Hepatocyte (in vitro differentiated cells): ENCODE measurements around the gene MTF2. TPM values are rescaled to one million over a fixed set of nuclear protein-coding genes. Genes with fewer than 3 reads are reported as not detected.

Source experiments
- DNase-seq: peaks from one replicate; pipeline ENCODE4 v3.0.0-alpha.2; 2016; ENCODE audit warnings: low spot score
- H2AFZ ChIP-seq: fragments of 200-600 bp; sonication (generic); 2 replicates; pipeline ENCODE4 v1.6.0; 2016; ENCODE audit warnings: antibody characterized with exemption, mild to moderate bottlenecking
- H3K27ac ChIP-seq: fragments of 200-600 bp; sonication (generic); 2 replicates; pipeline ENCODE4 v1.5.1; 2016; ENCODE audit warnings: mild to moderate bottlenecking
- H3K27me3 ChIP-seq: fragments of 200-600 bp; sonication (generic); 2 replicates; pipeline ENCODE4 v1.6.1; 2016
- H3K36me3 ChIP-seq: fragments of 200-600 bp; sonication (generic); replicated peaks from 2 replicates; pipeline ENCODE4 v1.5.1; 2016; ENCODE audit warnings: low read depth; ENCODE audit not compliant: insufficient read depth
- H3K4me1 ChIP-seq: fragments of 200-600 bp; sonication (generic); 2 replicates; pipeline ENCODE4 v1.5.1; 2016; ENCODE audit warnings: mild to moderate bottlenecking, moderate library complexity; ENCODE audit not compliant: insufficient read depth
- H3K4me2 ChIP-seq: fragments of 200-600 bp; sonication (generic); 2 replicates; pipeline ENCODE4 v1.6.0; 2016
- H3K4me3 ChIP-seq: fragments of 200-600 bp; sonication (generic); 2 replicates; pipeline ENCODE4 v1.5.1; 2016; ENCODE audit warnings: mild to moderate bottlenecking
- H3K79me2 ChIP-seq: fragments of 200-600 bp; sonication (generic); 2 replicates; pipeline ENCODE4 v1.6.0; 2017; ENCODE audit warnings: mild to moderate bottlenecking
- H3K9me2 ChIP-seq: fragments of 200-600 bp; sonication (generic); replicated peaks from 2 replicates; pipeline ENCODE4 v1.6.0; 2017; ENCODE audit warnings: mild to moderate bottlenecking; ENCODE audit not compliant: insufficient read depth
- H3K9me3 ChIP-seq: fragments of 200-600 bp; sonication (generic); 2 replicates; pipeline ENCODE4 v1.5.1; 2016; ENCODE audit warnings: low read depth, mild to moderate bottlenecking
- H4K20me1 ChIP-seq: fragments of 200-600 bp; sonication (generic); 2 replicates; pipeline ENCODE4 v1.6.0; 2016; ENCODE audit warnings: mild to moderate bottlenecking; ENCODE audit not compliant: insufficient read depth, poor library complexity, severe bottlenecking
- EZH2 ChIP-seq: fragments of 200-600 bp; sonication (generic); IDR thresholded peaks from 2 replicates; pipeline ENCODE4 v1.6.1; 2016; ENCODE audit warnings: antibody characterized with exemption, mild to moderate bottlenecking, borderline replicate concordance
- EZH2phosphoT487 ChIP-seq: fragments of 200-600 bp; sonication (generic); IDR thresholded peaks from one replicate; pipeline ENCODE4 v1.6.1; 2018; ENCODE audit warnings: antibody characterized with exemption, mild to moderate bottlenecking, low read depth, moderate library complexity; ENCODE audit not compliant: unreplicated experiment, severe bottlenecking
- WGBS: methylation state at CpG from one replicate; pipeline ENCODE4 v1.1.6; 2016; ENCODE audit warnings: low lambda C conversion rate; ENCODE audit errors: missing lambda C conversion rate; 5-methylcytosine and 5-hydroxymethylcytosine counted together
- polyA plus RNA-seq: library from polyadenylated mRNA; unstranded; fragments of >200 nt; fragmentation: Nextera tagmentation; extraction: Ambion mirVana; gene quantifications from 2 replicates; pipeline ENCODE4 v1.2.1, GENCODE V29; 2016
- total RNA-seq: library from RNA; depleted of rRNA; stranded (reverse); fragments of >200 nt; gene quantifications from 2 replicates; pipeline ENCODE4 v1.2.3, GENCODE V29; 2014
- TF ChIP-seq, protein P1 (sequence below): fragments of 200-600 bp; sonication (generic); IDR thresholded peaks from 2 replicates; pipeline ENCODE4 v1.5.1; 2016; ENCODE audit warnings: antibody characterized with exemption, mild to moderate bottlenecking; ENCODE audit not compliant: poor library complexity

The MTF2 gene
- total and polyA plus RNA-seq, 2 experiments from 2014 or later: 29.7 to 37.7 TPM

GRCh38 chr1:93129507-93130099 is 50.5 kb downstream of the MTF2 start:
- H2AFZ ChIP-seq: no peak overlapping the region
- no peaks in the 10 kb centered on the region for H4K20me1 ChIP-seq
- no peaks in the 10 kb centered on the region for H3K9me2 ChIP-seq
- H3K79me2 ChIP-seq: no peaks in the 10 kb centered on the region
- TF ChIP-seq EZH2phosphoT487: no peak
- TF ChIP-seq EZH2: no peak
- TF ChIP-seq, protein P1, sequence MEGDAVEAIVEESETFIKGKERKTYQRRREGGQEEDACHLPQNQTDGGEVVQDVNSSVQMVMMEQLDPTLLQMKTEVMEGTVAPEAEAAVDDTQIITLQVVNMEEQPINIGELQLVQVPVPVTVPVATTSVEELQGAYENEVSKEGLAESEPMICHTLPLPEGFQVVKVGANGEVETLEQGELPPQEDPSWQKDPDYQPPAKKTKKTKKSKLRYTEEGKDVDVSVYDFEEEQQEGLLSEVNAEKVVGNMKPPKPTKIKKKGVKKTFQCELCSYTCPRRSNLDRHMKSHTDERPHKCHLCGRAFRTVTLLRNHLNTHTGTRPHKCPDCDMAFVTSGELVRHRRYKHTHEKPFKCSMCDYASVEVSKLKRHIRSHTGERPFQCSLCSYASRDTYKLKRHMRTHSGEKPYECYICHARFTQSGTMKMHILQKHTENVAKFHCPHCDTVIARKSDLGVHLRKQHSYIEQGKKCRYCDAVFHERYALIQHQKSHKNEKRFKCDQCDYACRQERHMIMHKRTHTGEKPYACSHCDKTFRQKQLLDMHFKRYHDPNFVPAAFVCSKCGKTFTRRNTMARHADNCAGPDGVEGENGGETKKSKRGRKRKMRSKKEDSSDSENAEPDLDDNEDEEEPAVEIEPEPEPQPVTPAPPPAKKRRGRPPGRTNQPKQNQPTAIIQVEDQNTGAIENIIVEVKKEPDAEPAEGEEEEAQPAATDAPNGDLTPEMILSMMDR: no peak
- no peak for DNase-seq
- H3K27me3 ChIP-seq: no peaks in the 10 kb centered on the region
- no peak overlapping the region for H3K4me2 ChIP-seq
- H3K9me3 ChIP-seq: no peaks in the 10 kb centered on the region
- no peaks in the 10 kb centered on the region for H3K4me1 ChIP-seq
- H3K4me3 ChIP-seq: no peak overlapping the region
- no peak overlapping the region for H3K27ac ChIP-seq
- H3K36me3 ChIP-seq: no peaks in the 10 kb centered on the region

GRCh38 chr1:93132638-93133037 is 53.6 kb downstream of the MTF2 start:
- no peak overlapping the region for H3K4me3 ChIP-seq
- TF ChIP-seq EZH2phosphoT487 (no peak), EZH2 (no peak)
- TF ChIP-seq, protein P1: no peak
- H3K27ac ChIP-seq: no peak overlapping the region
- no peaks in the 10 kb centered on the region for H3K9me3 ChIP-seq
- H3K4me2 ChIP-seq: no peak overlapping the region
- no peak for DNase-seq
- no peaks in the 10 kb centered on the region for H4K20me1 ChIP-seq
- H3K79me2 ChIP-seq: no peaks in the 10 kb centered on the region
- H3K4me1 ChIP-seq: no peaks in the 10 kb centered on the region
- H3K9me2 ChIP-seq: no peaks in the 10 kb centered on the region
- H3K36me3 ChIP-seq: no peaks in the 10 kb centered on the region
- no peak overlapping the region for H2AFZ ChIP-seq
- no peaks in the 10 kb centered on the region for H3K27me3 ChIP-seq

DNA sequence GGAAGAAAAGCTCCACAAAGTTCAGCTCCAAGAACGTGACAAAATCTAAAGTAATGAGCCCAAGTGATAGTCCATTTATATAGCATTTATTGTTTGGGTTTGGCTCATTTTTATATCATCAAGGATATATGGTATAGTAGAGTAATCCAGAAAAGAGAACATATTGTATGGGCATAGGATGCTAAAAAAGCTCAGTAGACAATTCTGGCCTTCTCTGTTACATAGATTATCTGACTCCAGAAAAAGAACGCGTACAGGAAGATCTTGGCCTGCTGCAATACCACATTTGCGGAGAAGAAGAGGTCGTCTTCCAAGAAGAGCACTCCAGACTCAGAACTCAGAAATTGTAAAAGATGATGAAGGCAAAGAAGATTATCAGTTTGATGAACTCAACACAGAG is 57.4 kb downstream of the MTF2 start:
- Histone ChIP-seq H3K9me2 (no peaks in the 10 kb centered on the region), H3K27me3 (no peaks in the 10 kb centered on the region), H3K4me2 (no peak overlapping the region), H3K4me1 (no peaks in the 10 kb centered on the region), H3K27ac (no peak overlapping the region), H4K20me1 (no peaks in the 10 kb centered on the region), H3K79me2 (no peaks in the 10 kb centered on the region), H3K36me3 (no peaks in the 10 kb centered on the region), H3K9me3 (no peaks in the 10 kb centered on the region), H2AFZ (no peak overlapping the region), H3K4me3 (no peak overlapping the region)
- whole genome bisulfite sequencing: 96% methylated on average over 5 of the region's 5 CpGs
- no peak for DNase-seq
- TF ChIP-seq EZH2phosphoT487 (no peak), EZH2 (no peak)
- TF ChIP-seq, protein P1: no peak

GRCh38 chr1:93137604-93138292 is 58.7 kb downstream of the MTF2 start:
- no peak overlapping the region for H2AFZ ChIP-seq
- no peaks in the 10 kb centered on the region for H3K27me3 ChIP-seq
- WGBS: 48% methylated on average over 3 of the region's 3 CpGs
- H3K4me3 ChIP-seq: no peak overlapping the region
- no peaks in the 10 kb centered on the region for H3K36me3 ChIP-seq
- no peak overlapping the region for H3K4me2 ChIP-seq
- no peaks in the 10 kb centered on the region for H3K4me1 ChIP-seq
- DNase-seq: no peak
- no peak for TF ChIP-seq EZH2
- TF ChIP-seq, protein P1: no peak
- no peak for TF ChIP-seq EZH2phosphoT487
- H3K27ac ChIP-seq: no peak overlapping the region
- H4K20me1 ChIP-seq: no peaks in the 10 kb centered on the region
- H3K9me2 ChIP-seq: no peaks in the 10 kb centered on the region
- H3K79me2 ChIP-seq: no peaks in the 10 kb centered on the region
- H3K9me3 ChIP-seq: no peaks in the 10 kb centered on the region
